ENCODE measurements around the gene CDIP1. TPM values are rescaled to one million over a fixed set of nuclear protein-coding genes. Genes with fewer than 3 reads are reported as not detected.

The CDIP1 gene
- total RNA-seq, 2 donors from 2014 or later, result 12.9 to 23.3 TPM

DNA sequence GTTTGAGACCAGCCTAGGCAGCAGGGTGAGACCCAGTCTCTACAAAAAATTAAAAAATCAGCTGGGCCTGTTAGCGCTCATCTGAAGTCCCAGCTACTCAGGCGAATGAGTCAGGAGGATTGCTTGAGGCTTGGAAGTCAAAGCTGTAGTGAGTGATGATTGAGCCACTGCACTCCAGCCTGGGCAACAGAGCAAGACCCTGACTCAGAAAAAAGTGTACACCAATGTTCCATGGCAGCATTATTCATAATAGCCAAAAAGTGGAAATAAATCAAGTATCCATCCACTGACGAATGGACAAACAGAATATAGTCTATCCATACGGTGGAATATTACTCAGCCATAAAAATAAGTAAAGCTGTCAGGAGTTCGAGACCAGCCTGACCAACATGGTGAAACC is 66.7 kb downstream of the CDIP1 start:
- no peak overlapping the region for H3K27ac ChIP-seq
- intact Hi-C loops (cut with DNase I), result no loop called here
- no peaks in the 10 kb centered on the region for H3K9me3 ChIP-seq
- H3K4me1 ChIP-seq, result peaks cover 27% of the 10 kb centered on the region
- H3K4me3 ChIP-seq, result no peak overlapping the region
- ATAC-seq, result no peak
- peaks cover 0 to 4% of the 10 kb centered on the region in 2 donors for H3K36me3 ChIP-seq (replicated peaks in 1 of 2; ENCODE audit: insufficient read depth in 1 of 2, low read depth in 2 of 2)
- WGBS, 2 donors, result 96 to 98% methylated on average over 5 of the region's 5 CpGs
- DNase-seq, result no peak
- TF ChIP-seq, protein P1, sequence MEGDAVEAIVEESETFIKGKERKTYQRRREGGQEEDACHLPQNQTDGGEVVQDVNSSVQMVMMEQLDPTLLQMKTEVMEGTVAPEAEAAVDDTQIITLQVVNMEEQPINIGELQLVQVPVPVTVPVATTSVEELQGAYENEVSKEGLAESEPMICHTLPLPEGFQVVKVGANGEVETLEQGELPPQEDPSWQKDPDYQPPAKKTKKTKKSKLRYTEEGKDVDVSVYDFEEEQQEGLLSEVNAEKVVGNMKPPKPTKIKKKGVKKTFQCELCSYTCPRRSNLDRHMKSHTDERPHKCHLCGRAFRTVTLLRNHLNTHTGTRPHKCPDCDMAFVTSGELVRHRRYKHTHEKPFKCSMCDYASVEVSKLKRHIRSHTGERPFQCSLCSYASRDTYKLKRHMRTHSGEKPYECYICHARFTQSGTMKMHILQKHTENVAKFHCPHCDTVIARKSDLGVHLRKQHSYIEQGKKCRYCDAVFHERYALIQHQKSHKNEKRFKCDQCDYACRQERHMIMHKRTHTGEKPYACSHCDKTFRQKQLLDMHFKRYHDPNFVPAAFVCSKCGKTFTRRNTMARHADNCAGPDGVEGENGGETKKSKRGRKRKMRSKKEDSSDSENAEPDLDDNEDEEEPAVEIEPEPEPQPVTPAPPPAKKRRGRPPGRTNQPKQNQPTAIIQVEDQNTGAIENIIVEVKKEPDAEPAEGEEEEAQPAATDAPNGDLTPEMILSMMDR (IDR thresholded peaks at IDR 0.05), result no peak
- TF ChIP-seq POLR2A (IDR thresholded peaks at IDR 0.05), result no peak
- H3K27me3 ChIP-seq, result no peaks in the 10 kb centered on the region

GRCh38 chr16:4468972-4469371 is 69.6 kb downstream of the CDIP1 start:
- peaks cover 10% of the 10 kb centered on the region for H3K4me1 ChIP-seq
- no peaks in the 10 kb centered on the region for H3K27me3 ChIP-seq
- TF ChIP-seq POLR2A (IDR thresholded peaks at IDR 0.05), result no peak
- TF ChIP-seq, protein P1 (IDR thresholded peaks at IDR 0.05), result no peak
- 82 to 88% methylated on average over 8 to 10 of the region's 10 CpGs for WGBS, 2 donors
- no peak overlapping the region for H3K4me3 ChIP-seq
- H3K27ac ChIP-seq, result no peak overlapping the region
- ATAC-seq, result no peak
- intact Hi-C loops (cut with DNase I), result no loop called here
- peaks cover 0 to 9% of the 10 kb centered on the region in 2 donors for H3K36me3 ChIP-seq (replicated peaks in 1 of 2; ENCODE audit: insufficient read depth in 1 of 2, low read depth in 2 of 2)
- no peaks in the 10 kb centered on the region for H3K9me3 ChIP-seq
- DNase-seq, result no peak

DNA sequence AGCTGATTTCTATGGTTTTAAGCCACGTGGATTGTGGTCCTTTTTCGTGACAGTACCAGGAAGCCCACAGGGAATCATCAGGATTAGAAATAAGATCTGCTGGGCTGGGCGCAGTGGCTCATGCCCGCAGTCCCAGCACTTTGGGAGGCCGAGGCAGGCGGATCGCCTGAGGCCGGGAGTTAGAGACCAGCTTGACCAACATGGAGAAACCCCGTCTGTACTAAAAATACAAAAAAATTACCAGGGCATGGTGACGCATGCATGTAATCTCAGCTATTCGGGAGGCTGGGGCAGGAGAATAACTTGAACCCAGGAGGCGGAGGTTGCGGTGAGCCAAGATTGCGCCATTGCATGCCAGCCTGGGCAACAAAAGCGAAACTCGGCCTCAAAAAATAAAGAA is 70.7 kb downstream of the CDIP1 start:
- peaks cover 0 to 13% of the 10 kb centered on the region in 2 donors for H3K36me3 ChIP-seq (replicated peaks in 1 of 2; ENCODE audit: insufficient read depth in 1 of 2, low read depth in 2 of 2)
- ATAC-seq (no peak), DNase-seq (no peak)
- H3K27ac ChIP-seq, result no peak overlapping the region
- peaks cover 2% of the 10 kb centered on the region for H3K4me1 ChIP-seq
- H3K4me3 ChIP-seq, result no peak overlapping the region
- TF ChIP-seq, protein P1 (IDR thresholded peaks at IDR 0.05), result no peak
- no peak for TF ChIP-seq POLR2A (IDR thresholded peaks at IDR 0.05)
- intact Hi-C loops (cut with DNase I), result no loop called here
- no peaks in the 10 kb centered on the region for H3K27me3 ChIP-seq
- no peaks in the 10 kb centered on the region for H3K9me3 ChIP-seq
- 93 to 96% methylated on average over 11 to 16 of the region's 16 CpGs for WGBS, 2 donors

GRCh38 chr16:4465977-4466779 is 72.4 kb downstream of the CDIP1 start:
- Histone ChIP-seq H3K4me1 (no peaks in the 10 kb centered on the region), H3K9me3 (no peaks in the 10 kb centered on the region), H3K36me3 (replicated peaks in 1 of 2; ENCODE audit: insufficient read depth in 1 of 2, low read depth in 2 of 2) (peaks cover 0 to 13% of the 10 kb centered on the region in 2 donors), H3K27me3 (no peaks in the 10 kb centered on the region), H3K4me3 (no peak overlapping the region), H3K27ac (peak overlapping the region in 1 of 4 donors; percentile 46)
- TF ChIP-seq, protein P1 (IDR thresholded peaks at IDR 0.05), result no peak
- ATAC-seq (peak; percentile 62), DNase-seq (peak in 3 of 4 donors; percentile 28 to 46 (median 44))
- intact Hi-C loops (cut with DNase I), result no loop called here
- 87 to 93% methylated on average over 16 to 32 of the region's 32 CpGs for WGBS, 2 donors

All from body of pancreas (tissue), 4 donors.